PC-9 (cell line): ENCODE results near the gene LRFN2. TPM values are rescaled to one million over a fixed set of nuclear protein-coding genes. Genes with fewer than 3 reads are reported as not detected.

Source experiments
- BruUV-seq: library from RNA; stranded (reverse); fragments of 400-500 nt; replicated peaks from 2 replicates; lab custom pipeline; 2021; lab: Mats Ljungman, UMichigan
- CTCF ChIA-PET: fragments of 300-600 bp; sonication (Branson Sonifier 250); formaldehyde crosslinking; loops from one replicate; lab custom pipeline; 2022; ENCODE audit warnings: antibody characterized with exemption; lab: Charles Lee
- POLR2A ChIA-PET: fragments of 300-600 bp; sonication (Branson Sonifier 250); formaldehyde crosslinking; loops from one replicate; lab custom pipeline; 2022; ENCODE audit warnings: antibody characterized with exemption; ENCODE audit not compliant: unreplicated experiment; lab: Charles Lee
- DNase-seq, 2 experiments: peaks; one replicate each; pipeline versions ENCODE4 v3.0.0 to v3.0.0-alpha.2; 2015 to 2022; ENCODE audit warnings: mixed read lengths in 1 of 2
- H2AFZ ChIP-seq: fragments of 200-600 bp; sonication (generic); 2 replicates; pipeline ENCODE4 v1.8.1; 2017; ENCODE audit warnings: antibody characterized with exemption
- H3F3A ChIP-seq: fragments of 200-600 bp; sonication (generic); 2 replicates; pipeline ENCODE4 v1.8.1; 2017; ENCODE audit warnings: antibody characterized with exemption, mild to moderate bottlenecking, low read depth; ENCODE audit not compliant: insufficient read depth
- H3K27ac ChIP-seq: fragments of 200-600 bp; sonication (generic); 2 replicates; pipeline ENCODE4 v1.6.1; 2016; ENCODE audit warnings: mixed run types
- H3K27me3 ChIP-seq: fragments of 200-600 bp; sonication (generic); 2 replicates; pipeline ENCODE4 v1.6.1; 2016; ENCODE audit warnings: low read depth, mixed run types; ENCODE audit not compliant: insufficient read depth
- H3K36me3 ChIP-seq: fragments of 200-600 bp; sonication (generic); 2 replicates; pipeline ENCODE4 v1.6.1; 2016; ENCODE audit warnings: low read depth, mixed run types
- H3K4me1 ChIP-seq: fragments of 200-600 bp; sonication (generic); replicated peaks from 2 replicates; pipeline ENCODE4 v1.6.1; 2016; ENCODE audit warnings: mixed run types; ENCODE audit not compliant: insufficient read depth
- H3K4me2 ChIP-seq: fragments of 200-600 bp; sonication (generic); 2 replicates; pipeline ENCODE4 v1.6.1; 2017; ENCODE audit warnings: mixed run types
- H3K4me3 ChIP-seq: fragments of 200-600 bp; sonication (generic); 2 replicates; pipeline ENCODE4 v1.6.1; 2016; ENCODE audit warnings: mixed run types
- H3K79me2 ChIP-seq: fragments of 200-600 bp; sonication (generic); 2 replicates; pipeline ENCODE4 v1.6.1; 2017; ENCODE audit warnings: low read depth, mixed run types
- H3K9me2 ChIP-seq: fragments of 200-600 bp; sonication (generic); 2 replicates; pipeline ENCODE4 v1.8.1; 2017; ENCODE audit warnings: mild to moderate bottlenecking; ENCODE audit not compliant: insufficient read depth
- H3K9me3 ChIP-seq: fragments of 200-600 bp; sonication (generic); 2 replicates; pipeline ENCODE4 v1.8.1; 2016; ENCODE audit warnings: low read depth; ENCODE audit not compliant: insufficient read depth
- H4K20me1 ChIP-seq: fragments of 200-600 bp; sonication (generic); 2 replicates; pipeline ENCODE4 v1.8.1; 2017; ENCODE audit not compliant: insufficient read depth
- CTCF ChIP-seq: fragments of 200-600 bp; sonication (generic); conservative IDR thresholded peaks from 2 replicates; pipeline ENCODE4 v1.6.1; 2017; ENCODE audit warnings: mixed run types, antibody characterized with exemption, mild to moderate bottlenecking, moderate library complexity
- EZH2 ChIP-seq: fragments of 200-600 bp; sonication (generic); IDR thresholded peaks from 2 replicates; pipeline ENCODE4 v1.8.0; 2017; ENCODE audit warnings: antibody characterized with exemption, low read depth
- intact Hi-C: fragments of 100-400 bp; cut with micrococcal nuclease; formaldehyde crosslinking; loops from one replicate; pipeline ENCODE4 v1.10.0; 2022; ENCODE audit not compliant: unreplicated experiment
- total RNA-seq: library from RNA; stranded (reverse); gene quantifications from 2 replicates; pipeline ENCODE4 v1.2.3, GENCODE V29; 2021

Gene LRFN2
- total RNA-seq, 1 experiment from 2014 or later = not detected

- intact Hi-C loops = no loop called here
- peaks cover 7% of the 10 kb centered on the region; the same call in 1 of the 2 replicates for H3F3A ChIP-seq
- no peak overlapping the region for H3K27ac ChIP-seq
- H3K4me1 ChIP-seq = no peaks in the 10 kb centered on the region
- no peak overlapping the region for H2AFZ ChIP-seq
- H3K4me3 ChIP-seq = no peak overlapping the region
- H4K20me1 ChIP-seq = no peaks in the 10 kb centered on the region
- ChIA-PET CTCF (no interaction called here), POLR2A (no interaction called here)
- H3K36me3 ChIP-seq = no peaks in the 10 kb centered on the region
- H3K4me2 ChIP-seq = no peak overlapping the region
- no peak for DNase-seq
- peaks cover 27% of the 10 kb centered on the region for H3K27me3 ChIP-seq
- no peak for TF ChIP-seq EZH2
- no peak for TF ChIP-seq CTCF
- H3K79me2 ChIP-seq = no peaks in the 10 kb centered on the region
- no TSS peak for BruUV-seq
- H3K9me2 ChIP-seq = no peaks in the 10 kb centered on the region
- no peaks in the 10 kb centered on the region for H3K9me3 ChIP-seq
Measured at GRCh38 chr6:40349901-40350746, 237.0 kb downstream of the LRFN2 start.

- CTCF ChIA-PET = no interaction called here
- POLR2A ChIA-PET = no interaction called here
Measured at GRCh38 chr6:40349123-40349900, 237.9 kb downstream of the LRFN2 start.

More at GRCh38 chr6:40349123-40349900, 237.9 kb downstream of the LRFN2 start:
- intact Hi-C loops = no loop called here
- Histone ChIP-seq H3K4me3 (no peak overlapping the region), H3K4me2 (no peak overlapping the region), H3K9me2 (no peaks in the 10 kb centered on the region), H2AFZ (no peak overlapping the region), H3K4me1 (no peaks in the 10 kb centered on the region), H3K9me3 (no peaks in the 10 kb centered on the region), H3K36me3 (no peaks in the 10 kb centered on the region), H3K27me3 (peaks cover 29% of the 10 kb centered on the region), H3K27ac (no peak overlapping the region), H4K20me1 (no peaks in the 10 kb centered on the region), H3F3A (peaks cover 7% of the 10 kb centered on the region; the same call in 1 of the 2 replicates), H3K79me2 (no peaks in the 10 kb centered on the region)
- no TSS peak for BruUV-seq
- TF ChIP-seq EZH2 (no peak), CTCF (no peak)
- DNase-seq = no peak
